Measurements from ENCODE around the gene SPATA31E1.
A peak's percentile ranks its signal among the peaks of the same experiment; 100 is the strongest.
"Not testable (repeated sequence)": the region's sequence is repeated elsewhere in the genome, so short reads cannot be mapped to it uniquely, and the experiment has no call there.

SPATA31E1 gene

GRCh38 chr9:87886210-87886932, 3.7 kb downstream of the SPATA31E1 start:
- DNase-seq (ENCODE audit: low read depth, low spot score) = no peak

- DNase-seq (ENCODE audit: low read depth, low spot score) = no peak
Measured at GRCh38 chr9:87886933-87887505, 4.3 kb downstream of the SPATA31E1 start.

- DNase-seq (ENCODE audit: low read depth, low spot score) = no peak
Measured at GRCh38 chr9:87887661-87888480, 5.2 kb downstream of the SPATA31E1 start.

- no peak for DNase-seq (ENCODE audit: low read depth, low spot score)
Measured at GRCh38 chr9:87888501-87888900, 5.8 kb downstream of the SPATA31E1 start.

GRCh38 chr9:87889065-87889881, 6.6 kb downstream of the SPATA31E1 start:
- DNase-seq (ENCODE audit: low read depth, low spot score) = no peak

- DNase-seq (ENCODE audit: low read depth, low spot score) = no peak
Measured at GRCh38 chr9:87889882-87890252, 7.2 kb downstream of the SPATA31E1 start.

- DNase-seq (ENCODE audit: low read depth, low spot score) = no peak
Measured at GRCh38 chr9:87890837-87891236, 8.2 kb downstream of the SPATA31E1 start.

GRCh38 chr9:87891754-87892153, 9.1 kb downstream of the SPATA31E1 start:
- DNase-seq (ENCODE audit: low read depth, low spot score) = no peak

GRCh38 chr9:87892956-87893355, 10.3 kb downstream of the SPATA31E1 start:
- DNase-seq (ENCODE audit: low read depth, low spot score) = no peak

GRCh38 chr9:87894998-87895625, 12.4 kb downstream of the SPATA31E1 start:
- DNase-seq (ENCODE audit: low read depth, low spot score) = no peak

- DNase-seq (ENCODE audit: low read depth, low spot score) = no peak
Measured at GRCh38 chr9:87896891-87897290, 14.2 kb downstream of the SPATA31E1 start.

GRCh38 chr9:87898151-87898550, 15.5 kb downstream of the SPATA31E1 start:
- no peak for DNase-seq (ENCODE audit: low read depth, low spot score)

- not testable (repeated sequence) for DNase-seq (ENCODE audit: low read depth, low spot score)
Measured at GRCh38 chr9:87902371-87902770, 19.7 kb downstream of the SPATA31E1 start.

GRCh38 chr9:87909310-87910041, 26.8 kb downstream of the SPATA31E1 start:
- no peak for DNase-seq (ENCODE audit: low read depth, low spot score)

- DNase-seq (ENCODE audit: low read depth, low spot score) = no peak
Measured at GRCh38 chr9:87910821-87911220, 28.1 kb downstream of the SPATA31E1 start.

- DNase-seq (ENCODE audit: low read depth, low spot score) = not testable (repeated sequence)
Measured at GRCh38 chr9:87917662-87918061, 35.0 kb downstream of the SPATA31E1 start, which contains the start of gene SPATA31C1. Gene SPATA31C1, plus strand, starts transcription at chr9:87917962.

GRCh38 chr9:87919013-87919412, 36.3 kb downstream of the SPATA31E1 start:
- DNase-seq (ENCODE audit: low read depth, low spot score) = not testable (repeated sequence)

- not testable (repeated sequence) for DNase-seq (ENCODE audit: low read depth, low spot score)
Measured at GRCh38 chr9:87921561-87921960, 38.9 kb downstream of the SPATA31E1 start.

GRCh38 chr9:87923012-87923411, 40.3 kb downstream of the SPATA31E1 start:
- peak; percentile 21 for DNase-seq (ENCODE audit: low read depth, low spot score)

- not testable (repeated sequence) for DNase-seq (ENCODE audit: low read depth, low spot score)
Measured at GRCh38 chr9:87924851-87925250, 42.2 kb downstream of the SPATA31E1 start.
